Transverse colon (tissue), 4 donors: ENCODE measurements around the gene TMEM164.

Source experiments
- POLR2A ChIP-seq: fragments of 450-650 bp; IDR thresholded peaks from one replicate; pipeline ENCODE4 v1.6.1; 2016; ENCODE audit warnings: antibody characterized with exemption, mild to moderate bottlenecking, moderate library complexity
- POLR2AphosphoS5 ChIP-seq, 3 donors: sonication (generic); formaldehyde crosslinking; IDR thresholded peaks; one replicate each; pipeline ENCODE4 v1.6.1; 2016; ENCODE audit warnings: antibody characterized with exemption in 3 of 3
- TF ChIP-seq, protein P1 (sequence below), 5 experiments: fragments of 200-600 bp in 3 of 5; fragments of 450-650 bp in 2 of 5; sonication (generic) in 3 of 5; IDR thresholded peaks; 1 replicate in 2 of 5; 2 replicates in 3 of 5; pipeline ENCODE4 v1.5.1; 2016 to 2017; ENCODE audit warnings: antibody characterized with exemption in 5 of 5, inconsistent platforms in 3 of 5, mild to moderate bottlenecking in 2 of 5, moderate library complexity in 1 of 5

DNA sequence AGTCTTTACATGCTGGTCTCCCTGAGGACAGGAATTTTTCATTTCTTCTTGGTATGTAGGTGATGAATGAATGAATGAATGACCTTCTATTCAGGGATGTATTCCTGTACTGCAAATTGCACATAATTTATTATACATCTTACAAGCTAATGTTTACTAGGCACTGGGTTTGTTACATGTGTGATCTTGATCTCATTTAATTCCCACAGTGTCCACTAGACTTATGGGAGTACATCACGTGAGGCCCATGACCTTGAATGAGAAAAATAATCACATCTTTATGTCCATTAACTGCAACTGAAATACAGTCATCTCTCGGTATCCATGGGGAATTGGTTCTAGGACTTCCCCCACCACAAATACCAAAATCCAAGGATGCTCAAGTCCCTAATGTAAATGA, 150.3 kb downstream of the TMEM164 start:
- TF ChIP-seq, protein P1, sequence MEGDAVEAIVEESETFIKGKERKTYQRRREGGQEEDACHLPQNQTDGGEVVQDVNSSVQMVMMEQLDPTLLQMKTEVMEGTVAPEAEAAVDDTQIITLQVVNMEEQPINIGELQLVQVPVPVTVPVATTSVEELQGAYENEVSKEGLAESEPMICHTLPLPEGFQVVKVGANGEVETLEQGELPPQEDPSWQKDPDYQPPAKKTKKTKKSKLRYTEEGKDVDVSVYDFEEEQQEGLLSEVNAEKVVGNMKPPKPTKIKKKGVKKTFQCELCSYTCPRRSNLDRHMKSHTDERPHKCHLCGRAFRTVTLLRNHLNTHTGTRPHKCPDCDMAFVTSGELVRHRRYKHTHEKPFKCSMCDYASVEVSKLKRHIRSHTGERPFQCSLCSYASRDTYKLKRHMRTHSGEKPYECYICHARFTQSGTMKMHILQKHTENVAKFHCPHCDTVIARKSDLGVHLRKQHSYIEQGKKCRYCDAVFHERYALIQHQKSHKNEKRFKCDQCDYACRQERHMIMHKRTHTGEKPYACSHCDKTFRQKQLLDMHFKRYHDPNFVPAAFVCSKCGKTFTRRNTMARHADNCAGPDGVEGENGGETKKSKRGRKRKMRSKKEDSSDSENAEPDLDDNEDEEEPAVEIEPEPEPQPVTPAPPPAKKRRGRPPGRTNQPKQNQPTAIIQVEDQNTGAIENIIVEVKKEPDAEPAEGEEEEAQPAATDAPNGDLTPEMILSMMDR (IDR thresholded peaks at IDR 0.05), result no peak
- TF ChIP-seq POLR2AphosphoS5 (IDR thresholded peaks at IDR 0.05) (no peak), POLR2A (no peak)
